Glutamatergic neuron (in vitro differentiated cells): Measurements from ENCODE around the gene PCDHB6. TPM values are rescaled to one million over a fixed set of nuclear protein-coding genes. Genes with fewer than 3 reads are reported as not detected.
A peak's percentile ranks its signal among the peaks of the same experiment; 100 is the strongest.
"Not testable (repeated sequence)": the region's sequence is repeated elsewhere in the genome, so short reads cannot be mapped to it uniquely, and the experiment has no call there.

Experiments used
- DNase-seq: peaks from one replicate; pipeline ENCODE4 v3.0.0; 2022
- H3K27ac Mint-ChIP-seq: one replicate; pipeline ENCODE4 v1.8.0; 2020; ENCODE audit warnings: mild to moderate bottlenecking, mixed read lengths, inconsistent platforms; ENCODE audit not compliant: unreplicated experiment
- H3K27me3 Mint-ChIP-seq: one replicate; pipeline ENCODE4 v1.8.0; 2020; ENCODE audit warnings: mild to moderate bottlenecking, moderate library complexity, mixed read lengths, inconsistent platforms; ENCODE audit not compliant: unreplicated experiment
- H3K36me3 Mint-ChIP-seq: one replicate; pipeline ENCODE4 v1.8.0; 2020; ENCODE audit warnings: mild to moderate bottlenecking, mixed read lengths, inconsistent platforms; ENCODE audit not compliant: unreplicated experiment
- H3K4me1 Mint-ChIP-seq: one replicate; pipeline ENCODE4 v1.8.0; 2020; ENCODE audit warnings: mild to moderate bottlenecking, low read depth, mixed read lengths, inconsistent platforms; ENCODE audit not compliant: unreplicated experiment
- H3K4me3 Mint-ChIP-seq: one replicate; pipeline ENCODE4 v1.8.0; 2020; ENCODE audit warnings: mild to moderate bottlenecking, mixed read lengths, inconsistent platforms; ENCODE audit not compliant: unreplicated experiment
- H3K9me3 Mint-ChIP-seq: one replicate; pipeline ENCODE4 v1.8.0; 2020; ENCODE audit warnings: mild to moderate bottlenecking, moderate library complexity, mixed read lengths, inconsistent platforms; ENCODE audit not compliant: unreplicated experiment
- CTCF ChIP-seq: fragments of 200-600 bp; sonication (generic); IDR thresholded peaks from one replicate; pipeline ENCODE4 v1.5.0; 2021; ENCODE audit not compliant: partially characterized antibody, unreplicated experiment
- total RNA-seq: library from RNA; stranded (reverse); fragmentation: NEBNext Ultra II Directional; extraction: Animal tissue kit (Norgen Biotek cat#: 25700); gene quantifications from one replicate; pipeline ENCODE4 v1.2.1, GENCODE V29; 2021; ENCODE audit not compliant: unreplicated experiment

Gene PCDHB6
- total RNA-seq, 1 donor from 2014 or later, result 7.2 TPM

- H3K36me3 Mint-ChIP-seq, result peaks cover 39% of the 10 kb centered on the region
- no peak for TF ChIP-seq CTCF
These were observed 30.6 kb upstream of the PCDHB6 start for GRCh38 chr5:141119250-141119649.

GRCh38 chr5:141121563-141121962, 28.3 kb upstream of the PCDHB6 start, which contains the start of gene PCDHB4:
TSS of gene PCDHB4 (plus strand) at chr5:141121818. CDS start at chr5:141121999, 181 bp downstream.
- no peak for DNase-seq
- Mint-ChIP-seq H3K4me1 (no peaks in the 10 kb centered on the region), H3K9me3 (peaks cover 8% of the 10 kb centered on the region), H3K27ac (no peak within 1 kb of the TSS), H3K4me3 (no peak within 1 kb of the TSS), H3K27me3 (no peaks in the 10 kb centered on the region), H3K36me3 (peaks cover 24% of the 10 kb centered on the region)
- peak; percentile 37 for TF ChIP-seq CTCF

More at GRCh38 chr5:141119250-141119649, 30.6 kb upstream of the PCDHB6 start:
- H3K27me3 Mint-ChIP-seq, result peaks cover 2% of the 10 kb centered on the region
- no peaks in the 10 kb centered on the region for H3K4me1 Mint-ChIP-seq
- H3K9me3 Mint-ChIP-seq, result peaks cover 7% of the 10 kb centered on the region
- H3K27ac Mint-ChIP-seq, result no peak overlapping the region
- no peak overlapping the region for H3K4me3 Mint-ChIP-seq
- no peak for DNase-seq

- no peak for DNase-seq
- H3K27ac Mint-ChIP-seq, result no peak overlapping the region
- TF ChIP-seq CTCF, result no peak
- H3K27me3 Mint-ChIP-seq, result no peaks in the 10 kb centered on the region
- peaks cover 8% of the 10 kb centered on the region for H3K9me3 Mint-ChIP-seq
- H3K4me1 Mint-ChIP-seq, result no peaks in the 10 kb centered on the region
- H3K36me3 Mint-ChIP-seq, result peaks cover 20% of the 10 kb centered on the region
- H3K4me3 Mint-ChIP-seq, result no peak overlapping the region
These were observed 27.9 kb upstream of the PCDHB6 start for GRCh38 chr5:141121985-141122384.

- not testable (repeated sequence) for H3K9me3 Mint-ChIP-seq, H3K27me3 Mint-ChIP-seq, DNase-seq, H3K4me3 Mint-ChIP-seq, H3K27ac Mint-ChIP-seq, H3K4me1 Mint-ChIP-seq
- peaks cover 20% of the 10 kb centered on the region for H3K36me3 Mint-ChIP-seq
These were observed 26.3 kb upstream of the PCDHB6 start for GRCh38 chr5:141123396-141124135.

- Mint-ChIP-seq H3K27ac (no peak overlapping the region), H3K4me1 (no peaks in the 10 kb centered on the region), H3K4me3 (no peak overlapping the region), H3K9me3 (peaks cover 8% of the 10 kb centered on the region), H3K27me3 (peaks cover 2% of the 10 kb centered on the region), H3K36me3 (peaks cover 20% of the 10 kb centered on the region)
- no peak for TF ChIP-seq CTCF
- no peak for DNase-seq
These were observed 22.6 kb upstream of the PCDHB6 start for GRCh38 chr5:141127305-141127704.
